ENCODE data around the gene TREML1. TPM values are rescaled to one million over a fixed set of nuclear protein-coding genes. Genes with fewer than 3 reads are reported as not detected.

Gene TREML1
- total RNA-seq, 3 donors from 2014 or later (not counting 1 experiment from before 2014, with no cell fraction given): 1.4 to 8.6 (median 3.4) TPM

- Histone ChIP-seq H3K9me3 (ENCODE audit: control insufficient read depth, insufficient read depth, low read length) (peaks cover 8% of the 10 kb centered on the region), H3K4me1 (ENCODE audit: control insufficient read depth, insufficient read depth, low read length) (peaks cover 30% of the 10 kb centered on the region), H3K36me3 (ENCODE audit: control insufficient read depth, insufficient read depth, low read length) (no peaks in the 10 kb centered on the region), H3K27ac (ENCODE audit: low read length) (peak overlapping the region; percentile 14), H3K27me3 (ENCODE audit: control insufficient read depth, insufficient read depth, low read length) (no peaks in the 10 kb centered on the region), H3K4me3 (ENCODE audit: low read length) (no peak overlapping the region)
- Mint-ChIP-seq H3K27me3 (ENCODE audit: low read depth in 2 of 2) (no peaks in the 10 kb centered on the region), H3K27ac (no peak overlapping the region), H3K4me3 (no peak overlapping the region), H3K4me1 (peaks cover 23 to 41% of the 10 kb centered on the region in 2 donors), H3K9me3 (peaks cover 0 to 2% of the 10 kb centered on the region in 2 donors), H3K36me3 (no peaks in the 10 kb centered on the region)
- WGBS (ENCODE audit: insufficient coverage): 76% methylated on average over 9 of the region's 10 CpGs
- intact Hi-C loops (cut with micrococcal nuclease): no loop called here
- ATAC-seq (no peak), DNase-seq (no peak)
- TF ChIP-seq CTCF (IDR thresholded peaks at IDR 0.05): no peak
Observed at GRCh38 chr6:41186031-41186562, 31.9 kb upstream of the TREML1 start.

- peaks cover 0 to 2% of the 10 kb centered on the region in 2 donors for H3K9me3 Mint-ChIP-seq
- no peaks in the 10 kb centered on the region for H3K36me3 Mint-ChIP-seq
- H3K27ac ChIP-seq (ENCODE audit: low read length): no peak overlapping the region
- no peak for DNase-seq
- no peak overlapping the region for H3K27ac Mint-ChIP-seq
- ATAC-seq: no peak
- H3K27me3 ChIP-seq (ENCODE audit: control insufficient read depth, insufficient read depth, low read length): no peaks in the 10 kb centered on the region
- no peak overlapping the region for H3K4me3 Mint-ChIP-seq
- WGBS (ENCODE audit: insufficient coverage): 90% methylated on average over 7 of the region's 7 CpGs
- peaks cover 30% of the 10 kb centered on the region for H3K4me1 ChIP-seq (ENCODE audit: control insufficient read depth, insufficient read depth, low read length)
- H3K36me3 ChIP-seq (ENCODE audit: control insufficient read depth, insufficient read depth, low read length): no peaks in the 10 kb centered on the region
- TF ChIP-seq CTCF (IDR thresholded peaks at IDR 0.05): no peak
- peaks cover 4% of the 10 kb centered on the region for H3K9me3 ChIP-seq (ENCODE audit: control insufficient read depth, insufficient read depth, low read length)
- intact Hi-C loops (cut with micrococcal nuclease): loop anchor here (5.0 kb wide), 1 partner anchor 177 kb away; no protein-coding TSS in a partner anchor
- no peak overlapping the region for H3K4me3 ChIP-seq (ENCODE audit: low read length)
- H3K27me3 Mint-ChIP-seq (ENCODE audit: low read depth in 2 of 2): no peaks in the 10 kb centered on the region
- peaks cover 23 to 41% of the 10 kb centered on the region in 2 donors for H3K4me1 Mint-ChIP-seq
Observed at GRCh38 chr6:41184761-41185160, 30.6 kb upstream of the TREML1 start.

- no peaks in the 10 kb centered on the region for H3K9me3 Mint-ChIP-seq
- TF ChIP-seq CTCF (IDR thresholded peaks at IDR 0.05): peak; percentile 71
- peak; percentile 84 to 99 (median 95) for ATAC-seq
- Histone ChIP-seq H3K36me3 (ENCODE audit: control insufficient read depth, insufficient read depth, low read length) (no peaks in the 10 kb centered on the region), H3K9me3 (ENCODE audit: control insufficient read depth, insufficient read depth, low read length) (no peaks in the 10 kb centered on the region), H3K27me3 (ENCODE audit: control insufficient read depth, insufficient read depth, low read length) (peaks cover 3% of the 10 kb centered on the region), H3K4me3 (ENCODE audit: low read length) (no peak overlapping the region), H3K27ac (ENCODE audit: low read length) (peak overlapping the region; percentile 12), H3K4me1 (ENCODE audit: control insufficient read depth, insufficient read depth, low read length) (peaks cover 21% of the 10 kb centered on the region)
- H3K36me3 Mint-ChIP-seq: no peaks in the 10 kb centered on the region
- peaks cover 2 to 8% of the 10 kb centered on the region in 2 donors for H3K27me3 Mint-ChIP-seq (ENCODE audit: low read depth in 2 of 2)
- intact Hi-C loops (cut with micrococcal nuclease): loop anchor here (5.0 kb wide), 1 partner anchor 175 kb away; no protein-coding TSS in a partner anchor
- H3K4me1 Mint-ChIP-seq: peaks cover 9 to 22% of the 10 kb centered on the region in 2 donors
- peak in 1 of 2 donors; percentile 78 for DNase-seq
- 52% methylated on average over 4 of the region's 4 CpGs for WGBS (ENCODE audit: insufficient coverage)
- peak overlapping the region in 1 of 2 donors; percentile 71 for H3K27ac Mint-ChIP-seq
- H3K4me3 Mint-ChIP-seq: no peak overlapping the region
Observed at GRCh38 chr6:41182069-41183034, 28.2 kb upstream of the TREML1 start.

Data from natural killer cell (primary cell).